Panc1 (cell line): ENCODE results near the gene CD300LF. TPM values are rescaled to one million over a fixed set of nuclear protein-coding genes. Genes with fewer than 3 reads are reported as not detected.

Experiments used
- ATAC-seq: fragments of 200-7000 bp; cut with Tn5 transposase; 2 replicates; pipeline ENCODE4 v1.9.1; 2020; ENCODE audit warnings: mild to moderate bottlenecking, moderate library complexity
- BruUV-seq: library from RNA; stranded (reverse); fragments of 400-500 nt; replicated peaks from 2 replicates; lab custom pipeline; 2021; lab: Mats Ljungman, UMichigan
- CTCF ChIA-PET: fragments of 300-600 bp; sonication (Branson Sonifier 250); formaldehyde crosslinking; loops from one replicate; lab custom pipeline; 2022; ENCODE audit warnings: antibody characterized with exemption; lab: Charles Lee
- POLR2A ChIA-PET: fragments of 300-600 bp; sonication (Branson Sonifier 250); formaldehyde crosslinking; loops from one replicate; lab custom pipeline; 2022; ENCODE audit warnings: antibody characterized with exemption; lab: Charles Lee
- DNase-seq: peaks from one replicate; pipeline ENCODE4 v3.0.0-alpha.2; 2010; ENCODE audit warnings: low read depth, low spot score
- H3K27ac ChIP-seq: 2 replicates; pipeline ENCODE4 v1.5.1; 2011; ENCODE audit warnings: mild to moderate bottlenecking, low read length, inconsistent platforms
- H3K27me3 ChIP-seq: fragments of 200-500 bp; sonication (Bioruptor generic); 2 replicates; pipeline ENCODE4 v1.6.0; 2014; ENCODE audit warnings: low read length, inconsistent platforms; ENCODE audit not compliant: control insufficient read depth, insufficient read depth
- H3K36me3 ChIP-seq: fragments of 200-500 bp; sonication (Bioruptor generic); 2 replicates; pipeline ENCODE4 v1.5.1; 2014; ENCODE audit warnings: inconsistent platforms, mild to moderate bottlenecking, low read length, moderate library complexity; ENCODE audit not compliant: control insufficient read depth, insufficient read depth
- H3K4me1 ChIP-seq: 2 replicates; pipeline ENCODE4 v1.5.1; 2011; ENCODE audit warnings: inconsistent platforms, mild to moderate bottlenecking, low read length, moderate library complexity; ENCODE audit not compliant: control insufficient read depth, insufficient read depth
- H3K4me3 ChIP-seq, 2 experiments: 2 replicates each; pipeline ENCODE4 v1.5.1; 2011 to 2012; ENCODE audit warnings: low read depth in 2 of 2, low read length in 2 of 2, mild to moderate bottlenecking in 2 of 2, inconsistent platforms in 1 of 2, moderate library complexity in 1 of 2
- H3K9me3 ChIP-seq: fragments of 200-500 bp; sonication (Bioruptor generic); 2 replicates; pipeline ENCODE4 v1.5.1; 2014; ENCODE audit warnings: low read depth, mild to moderate bottlenecking, inconsistent platforms, low read length, moderate library complexity; ENCODE audit not compliant: control insufficient read depth, insufficient read depth
- CTCF ChIP-seq: fragments of 450-650 bp; IDR thresholded peaks from 2 replicates; pipeline ENCODE4 v1.5.1; 2017; ENCODE audit warnings: mild to moderate bottlenecking
- POLR2AphosphoS5 ChIP-seq: IDR thresholded peaks from 2 replicates; pipeline ENCODE4 v1.6.1; 2012; ENCODE audit warnings: mild to moderate bottlenecking, low read depth, low read length, moderate library complexity
- REST ChIP-seq, 2 experiments: IDR thresholded peaks; 2 replicates each; pipeline ENCODE4 v1.6.1; 2011 to 2012; ENCODE audit warnings: low read depth in 2 of 2, control low read depth in 1 of 2, low read length in 1 of 2, mild to moderate bottlenecking in 1 of 2, moderate library complexity in 1 of 2; ENCODE audit not compliant: insufficient read depth in 1 of 2
- SIN3A ChIP-seq: IDR thresholded peaks from 2 replicates; pipeline ENCODE4 v1.6.1; 2012; ENCODE audit warnings: low read depth, mild to moderate bottlenecking, low read length, moderate library complexity, borderline replicate concordance; ENCODE audit not compliant: insufficient read depth
- TCF7L2 ChIP-seq: IDR thresholded peaks from 2 replicates; pipeline ENCODE4 v1.6.1; 2011; ENCODE audit warnings: mild to moderate bottlenecking, low read depth, low read length, inconsistent platforms
- in situ Hi-C: cut with HindIII; loops from 2 replicates; pipeline ENCODE4 v1.10.0; 2016; ENCODE audit warnings: low sequenced_read_pairs, low pct_unique_long_range_greater_than_20kb
- intact Hi-C: fragments of 100-400 bp; cut with micrococcal nuclease; formaldehyde crosslinking; loops from one replicate; pipeline ENCODE4 v1.10.0; 2022; ENCODE audit not compliant: unreplicated experiment
- total RNA-seq: library from RNA; stranded (reverse); gene quantifications from one replicate; pipeline ENCODE4 v1.2.1, GENCODE V29; 2021; ENCODE audit not compliant: unreplicated experiment

Gene CD300LF
- total RNA-seq, 1 experiment from 2014 or later: not detected

DNA sequence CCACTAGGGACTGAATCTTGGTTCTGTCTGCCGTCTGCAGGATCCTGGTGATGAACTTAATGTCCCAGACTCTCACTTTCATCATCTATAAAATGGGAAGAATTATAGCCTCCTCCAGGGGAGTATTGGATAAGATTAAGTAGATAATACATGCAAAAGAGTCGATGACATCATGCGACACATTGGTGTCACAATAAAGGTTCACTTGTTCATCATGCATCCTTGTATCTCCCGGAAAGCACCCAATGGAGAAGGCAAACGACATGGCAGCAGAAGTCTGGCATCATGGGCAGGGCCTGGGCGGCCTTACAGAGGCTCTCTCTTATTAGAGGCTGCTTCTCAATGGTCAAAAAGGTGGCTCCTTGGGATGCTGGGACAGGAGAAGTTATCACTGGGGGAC is 54.1 kb downstream of the CD300LF start:
- H3K4me3 ChIP-seq: no peak overlapping the region
- intact Hi-C loops (no loop called here), in situ Hi-C loops (no loop called here)
- no peak overlapping the region for H3K27ac ChIP-seq
- no TSS peak for BruUV-seq
- DNase-seq (no peak), ATAC-seq (no peak)
- POLR2A ChIA-PET: no interaction called here
- CTCF ChIA-PET: interaction anchor here (0.6 to 2.6 kb wide), 3 partner anchors 78 to 87 kb away, joined by 3 to 103 read pairs (median 7); partner anchors contain the start of gene RAB37
- H3K9me3 ChIP-seq: no peaks in the 10 kb centered on the region
- no peaks in the 10 kb centered on the region for H3K4me1 ChIP-seq
- H3K27me3 ChIP-seq: peaks cover 33% of the 10 kb centered on the region
- no peaks in the 10 kb centered on the region for H3K36me3 ChIP-seq
- TF ChIP-seq TCF7L2 (no peak), SIN3A (no peak), REST (IDR thresholded peaks at IDR 0.05; ENCODE audit: insufficient read depth in 1 of 2, low read depth in 2 of 2, low read length in 1 of 2) (no peak), POLR2AphosphoS5 (no peak), CTCF (no peak)

- ChIA-PET POLR2A (no interaction called here), CTCF (interaction anchor here (0.7 kb wide), 1 partner anchor 11 kb away, joined by 3 read pairs; no protein-coding TSS in a partner anchor)
- Histone ChIP-seq H3K27ac (no peak overlapping the region), H3K9me3 (no peaks in the 10 kb centered on the region), H3K36me3 (no peaks in the 10 kb centered on the region), H3K4me1 (no peaks in the 10 kb centered on the region), H3K27me3 (peaks cover 52% of the 10 kb centered on the region), H3K4me3 (no peak overlapping the region)
- DNase-seq (no peak), ATAC-seq (no peak)
- in situ Hi-C loops: no loop called here
- BruUV-seq: no TSS peak
- intact Hi-C loops: no loop called here
- TF ChIP-seq TCF7L2 (no peak), CTCF (no peak), SIN3A (no peak), REST (IDR thresholded peaks at IDR 0.05; ENCODE audit: insufficient read depth in 1 of 2, low read depth in 2 of 2, low read length in 1 of 2) (no peak), POLR2AphosphoS5 (no peak)
Measured at GRCh38 chr17:74654742-74655141, 58.0 kb downstream of the CD300LF start.
